Measurements from ENCODE around the gene BPHL.
"Not testable (repeated sequence)": the region's sequence is repeated elsewhere in the genome, so short reads cannot be mapped to it uniquely, and the experiment has no call there.

The BPHL gene

GRCh38 chr6:3157131-3157933 lies 38.8 kb downstream of the BPHL start, which contains the start of gene TUBB2A:
TUBB2A (minus strand) TSS chr6:3157544; CDS start chr6:3157463, 81 bp downstream.
- peak; percentile 85 for DNase-seq

- peak; percentile 72 for DNase-seq
Measured at GRCh38 chr6:3159805-3160781, 41.6 kb downstream of the BPHL start.

- DNase-seq = no peak
Measured at GRCh38 chr6:3162067-3162497, 43.6 kb downstream of the BPHL start.

GRCh38 chr6:3162565-3163247 lies 44.2 kb downstream of the BPHL start:
- DNase-seq = peak; percentile 51

GRCh38 chr6:3163248-3163594 lies 44.7 kb downstream of the BPHL start:
- no peak for DNase-seq

GRCh38 chr6:3164388-3164787 lies 45.9 kb downstream of the BPHL start:
- no peak for DNase-seq

- no peak for DNase-seq
Measured at GRCh38 chr6:3165631-3166534, 47.4 kb downstream of the BPHL start.

GRCh38 chr6:3166535-3167225 lies 48.2 kb downstream of the BPHL start:
- not testable (repeated sequence) for DNase-seq

- not testable (repeated sequence) for DNase-seq
Measured at GRCh38 chr6:3168046-3168445, 49.5 kb downstream of the BPHL start.

GRCh38 chr6:3170676-3171075 lies 52.2 kb downstream of the BPHL start:
- DNase-seq = not testable (repeated sequence)

- DNase-seq = not testable (repeated sequence)
Measured at GRCh38 chr6:3171313-3172175, 53.0 kb downstream of the BPHL start.

GRCh38 chr6:3172789-3173188 lies 54.3 kb downstream of the BPHL start:
- DNase-seq = not testable (repeated sequence)

- DNase-seq = not testable (repeated sequence)
Measured at GRCh38 chr6:3173636-3174089, 55.2 kb downstream of the BPHL start.

- no peak for DNase-seq
Measured at GRCh38 chr6:3175715-3176402, 57.3 kb downstream of the BPHL start.

- no peak for DNase-seq
Measured at GRCh38 chr6:3176562-3177355, 58.2 kb downstream of the BPHL start.

- not testable (repeated sequence) for DNase-seq
Measured at GRCh38 chr6:3178666-3179065, 60.2 kb downstream of the BPHL start.

- not testable (repeated sequence) for DNase-seq
Measured at GRCh38 chr6:3179945-3180344, 61.4 kb downstream of the BPHL start.

GRCh38 chr6:3181105-3181504 lies 62.6 kb downstream of the BPHL start:
- no peak for DNase-seq

All from effector CD4-positive, alpha-beta T cell (primary cell).